Activated CD8-positive, alpha-beta memory T cell treated with anti-CD3 and anti-CD28 coated beads, Interleukin-2, amount 50 U/mL, for 4 hours (primary cell): ENCODE data around the gene ANKS6.

Source experiments
- DNase-seq: peaks from one replicate; pipeline ENCODE4 v3.0.0-alpha.2; 2020

ANKS6 gene

DNA sequence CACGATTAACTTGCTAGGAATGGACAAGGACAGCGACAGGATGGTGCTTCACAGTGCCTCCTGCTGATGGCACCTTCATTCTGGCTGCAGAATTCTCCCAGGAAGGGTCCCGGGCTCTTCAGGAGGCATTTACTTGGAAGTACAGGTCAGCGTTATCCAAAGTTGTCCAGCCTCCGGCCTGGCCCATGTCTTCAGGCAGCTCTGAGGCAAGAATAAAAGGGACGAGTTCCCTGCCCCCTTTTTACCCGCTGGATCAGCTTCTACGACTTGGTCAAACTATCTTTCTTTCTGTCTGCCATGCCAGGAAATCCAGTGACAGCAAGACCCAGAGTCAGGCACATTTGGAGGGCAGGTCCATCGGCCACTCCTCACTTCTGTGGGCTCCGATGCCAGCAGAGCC lies 64.3 kb downstream of the ANKS6 start:
- DNase-seq, result no peak

DNA sequence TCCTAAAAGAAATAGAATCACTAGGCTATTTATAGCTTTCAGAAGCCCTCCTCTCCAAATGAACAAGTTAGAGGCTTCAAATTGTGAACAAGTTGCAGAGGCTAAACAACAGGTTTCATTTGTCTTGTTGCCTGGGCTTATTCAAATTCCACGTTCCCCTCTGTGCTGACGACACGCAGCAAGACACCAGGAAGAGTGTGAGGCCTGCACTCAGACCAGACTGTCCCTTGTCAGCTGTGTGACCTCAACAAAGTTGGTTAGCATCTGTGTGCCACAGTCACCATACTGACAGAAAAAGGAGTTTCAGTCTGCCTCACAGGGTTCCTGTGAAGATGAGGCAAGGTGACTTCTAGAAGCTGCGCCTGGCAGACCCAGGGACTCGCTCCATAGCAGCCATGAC lies 65.5 kb downstream of the ANKS6 start:
- no peak for DNase-seq

DNA sequence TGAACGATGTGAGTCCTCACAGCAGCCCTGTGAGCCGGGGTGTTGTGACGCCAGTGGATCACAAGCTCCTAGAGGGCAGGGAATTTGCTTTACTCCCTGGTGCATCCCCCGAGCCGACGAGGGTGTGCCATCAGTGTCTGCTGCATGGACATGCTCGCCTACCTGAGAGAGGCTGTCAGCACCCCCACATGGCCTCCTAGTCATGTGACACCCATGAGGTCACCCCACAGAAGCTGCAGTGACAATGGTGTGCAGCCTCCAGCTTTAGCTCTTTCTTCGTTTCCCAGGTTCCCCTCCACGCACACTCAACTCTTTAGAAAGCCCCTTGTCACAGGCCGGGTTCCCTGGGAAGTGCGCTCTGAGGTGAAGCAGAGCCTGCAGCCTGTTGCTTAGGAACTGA lies 67.9 kb downstream of the ANKS6 start:
- DNase-seq, result no peak

DNA sequence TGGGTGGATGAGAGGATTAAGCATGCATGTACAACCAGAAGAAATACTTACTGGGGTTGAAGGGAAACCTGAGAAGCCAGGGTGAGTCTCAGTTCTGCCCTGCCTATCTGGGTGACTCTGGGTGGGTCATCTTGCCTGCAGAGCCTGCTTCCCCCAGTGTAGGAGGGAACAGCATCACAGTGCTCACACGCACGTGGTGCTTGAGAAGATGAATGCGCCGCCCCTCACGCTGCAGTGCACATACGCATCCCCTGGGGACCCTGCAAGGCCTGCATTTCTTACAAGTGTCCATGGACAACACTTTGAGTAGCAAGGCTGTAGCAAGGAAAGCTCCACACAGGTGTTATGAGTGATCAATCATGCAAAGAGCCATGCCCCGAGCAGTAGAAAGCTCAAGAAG lies 68.9 kb downstream of the ANKS6 start:
- no peak for DNase-seq

DNA sequence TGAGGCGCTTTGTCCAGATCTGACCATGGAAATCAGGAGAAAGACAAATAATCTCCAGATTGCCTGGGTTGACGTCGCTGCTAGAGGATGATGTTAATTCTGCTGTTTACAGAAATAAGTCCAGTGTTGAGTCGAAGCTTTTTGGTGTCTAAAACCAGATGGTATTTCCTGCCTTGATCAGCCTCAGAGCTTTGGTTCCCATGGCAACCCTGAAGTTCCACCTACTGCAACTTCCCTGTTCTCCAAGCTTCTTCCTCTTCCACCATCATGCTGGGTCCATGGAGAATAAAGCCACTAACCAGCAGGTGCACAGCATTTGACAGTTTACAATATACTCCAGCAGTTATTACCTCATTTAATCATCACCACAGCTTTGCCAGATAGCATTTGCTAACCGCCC lies 69.6 kb downstream of the ANKS6 start:
- DNase-seq, result no peak

DNA sequence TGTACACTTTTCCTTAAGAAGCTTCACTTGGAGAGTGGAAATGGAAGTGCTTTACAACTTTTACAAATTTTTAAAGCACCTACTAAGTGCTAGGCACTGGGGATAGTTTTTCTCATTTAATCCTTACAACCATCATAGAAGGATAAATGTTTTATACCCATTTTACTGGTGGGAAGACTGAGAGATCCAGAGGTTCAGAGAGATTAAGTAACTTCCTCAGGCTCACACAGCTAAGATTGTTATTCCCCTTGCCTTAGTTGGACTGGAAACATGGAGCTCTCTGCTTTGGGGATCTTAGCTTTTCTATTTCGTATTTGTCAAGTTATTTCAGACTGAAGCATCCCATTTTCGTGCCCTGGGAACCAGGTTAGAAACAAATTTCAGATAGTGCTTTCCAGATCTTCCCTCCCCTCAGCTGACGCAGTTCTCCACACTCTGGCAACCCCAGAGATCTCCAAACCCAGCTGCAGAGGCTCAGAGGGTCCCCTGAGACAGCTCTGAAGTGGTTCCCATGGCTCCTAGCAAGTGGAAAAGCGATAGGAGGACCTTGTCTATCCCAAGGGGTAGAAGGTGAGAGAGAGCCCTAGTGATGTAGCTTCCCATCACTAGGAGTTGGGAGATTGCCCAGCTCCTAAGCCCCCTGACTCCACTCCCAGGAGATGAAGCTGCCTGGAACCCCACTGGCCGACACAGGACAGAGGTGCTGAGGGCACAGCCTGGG lies 71.4 kb downstream of the ANKS6 start:
- DNase-seq, result no peak

DNA sequence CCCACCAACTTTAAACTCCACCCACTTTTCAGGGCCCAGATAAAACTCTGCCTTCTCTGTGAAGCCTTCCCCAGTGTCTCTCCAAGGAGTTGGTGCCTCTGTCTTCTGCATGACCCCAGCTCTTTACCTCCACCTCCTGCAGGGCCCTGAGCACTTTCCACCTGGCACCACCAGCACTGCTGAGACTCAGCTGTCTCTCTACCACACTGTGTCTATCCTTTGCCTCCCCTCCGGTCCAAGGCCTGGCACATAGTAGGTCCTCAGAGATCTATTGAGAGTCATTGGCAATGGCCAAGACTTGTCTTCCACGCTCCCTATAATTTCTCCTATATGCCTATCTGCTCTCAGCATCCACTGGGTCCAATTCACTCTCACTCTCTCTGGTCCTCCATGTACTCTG lies 74.7 kb downstream of the ANKS6 start:
- DNase-seq, result no peak

DNA sequence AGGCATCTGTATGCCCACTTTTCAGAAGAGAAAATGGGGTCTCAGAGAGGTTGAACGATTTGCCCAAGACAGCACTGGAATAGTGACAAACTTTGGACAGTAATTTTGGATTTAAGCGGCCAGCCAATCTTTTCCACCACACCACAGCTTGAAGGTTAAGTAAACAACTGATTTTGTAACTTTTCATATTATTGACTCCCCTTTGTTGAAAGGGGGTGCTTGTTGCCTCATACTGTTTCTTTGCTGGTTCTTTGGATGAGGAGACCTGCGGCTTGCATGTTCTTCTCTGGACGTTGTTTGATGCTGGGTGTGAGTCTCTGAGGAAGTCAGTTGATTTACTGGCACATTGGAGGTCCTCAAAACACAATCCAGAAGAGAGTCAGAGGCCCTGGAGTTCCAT lies 76.0 kb downstream of the ANKS6 start:
- DNase-seq, result no peak

DNA sequence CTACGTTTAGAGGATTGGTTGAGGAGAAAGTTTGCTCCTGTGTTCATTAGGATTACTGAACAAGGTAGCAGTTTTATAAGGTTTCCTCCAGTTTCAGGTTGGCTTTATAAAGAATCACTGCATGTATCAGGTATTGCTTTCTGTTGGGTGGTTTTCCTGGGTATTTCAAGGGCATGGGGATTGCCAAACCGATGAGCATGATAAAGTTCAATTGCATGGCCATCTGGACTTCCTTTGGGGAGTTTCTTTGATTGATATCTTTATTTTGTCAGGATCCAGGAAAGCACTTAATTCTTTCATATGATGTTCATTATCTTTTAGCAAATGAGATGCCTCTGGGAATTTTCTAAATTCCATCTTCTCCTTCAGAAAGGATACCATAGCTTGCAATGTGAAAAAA lies 77.3 kb downstream of the ANKS6 start:
- DNase-seq, result no peak

DNA sequence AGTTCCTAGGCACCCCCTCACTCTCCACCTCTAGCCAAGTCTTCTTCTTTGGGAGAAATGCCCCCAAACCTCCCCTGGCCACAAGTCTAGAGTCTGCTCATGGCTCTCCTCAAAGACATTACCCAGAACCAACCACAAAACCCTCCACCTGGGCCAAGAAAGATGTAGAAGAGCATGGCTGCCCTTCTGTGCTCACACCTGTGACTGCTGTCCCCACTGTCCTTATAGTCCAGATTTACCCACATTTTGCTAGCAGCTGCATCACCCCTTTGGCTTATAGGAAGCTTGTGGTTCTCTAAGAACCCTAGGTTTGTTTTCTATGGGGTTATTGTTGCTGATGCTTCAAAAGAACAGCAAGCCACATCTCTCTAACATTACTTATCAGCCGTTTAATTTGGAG lies 81.5 kb downstream of the ANKS6 start:
- DNase-seq, result no peak

DNA sequence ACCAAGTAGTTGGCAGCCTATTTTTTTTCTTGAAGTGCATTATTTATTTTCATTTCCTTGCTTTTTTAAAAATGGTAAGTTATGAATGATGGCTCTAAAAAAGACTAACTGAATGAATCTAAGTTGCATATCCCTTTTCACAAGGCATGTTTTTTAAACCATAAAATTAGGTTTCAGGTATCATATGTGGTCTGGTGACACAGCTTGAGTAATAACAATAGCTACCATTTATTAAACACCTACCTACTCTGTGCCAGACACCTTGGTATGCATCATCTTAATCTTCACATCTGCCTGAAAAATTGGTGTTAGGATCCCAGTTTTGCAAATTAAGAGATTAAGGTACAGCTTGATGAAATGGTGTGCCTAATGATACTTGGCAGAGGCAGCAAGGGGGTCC lies 83.4 kb downstream of the ANKS6 start:
- DNase-seq, result no peak

DNA sequence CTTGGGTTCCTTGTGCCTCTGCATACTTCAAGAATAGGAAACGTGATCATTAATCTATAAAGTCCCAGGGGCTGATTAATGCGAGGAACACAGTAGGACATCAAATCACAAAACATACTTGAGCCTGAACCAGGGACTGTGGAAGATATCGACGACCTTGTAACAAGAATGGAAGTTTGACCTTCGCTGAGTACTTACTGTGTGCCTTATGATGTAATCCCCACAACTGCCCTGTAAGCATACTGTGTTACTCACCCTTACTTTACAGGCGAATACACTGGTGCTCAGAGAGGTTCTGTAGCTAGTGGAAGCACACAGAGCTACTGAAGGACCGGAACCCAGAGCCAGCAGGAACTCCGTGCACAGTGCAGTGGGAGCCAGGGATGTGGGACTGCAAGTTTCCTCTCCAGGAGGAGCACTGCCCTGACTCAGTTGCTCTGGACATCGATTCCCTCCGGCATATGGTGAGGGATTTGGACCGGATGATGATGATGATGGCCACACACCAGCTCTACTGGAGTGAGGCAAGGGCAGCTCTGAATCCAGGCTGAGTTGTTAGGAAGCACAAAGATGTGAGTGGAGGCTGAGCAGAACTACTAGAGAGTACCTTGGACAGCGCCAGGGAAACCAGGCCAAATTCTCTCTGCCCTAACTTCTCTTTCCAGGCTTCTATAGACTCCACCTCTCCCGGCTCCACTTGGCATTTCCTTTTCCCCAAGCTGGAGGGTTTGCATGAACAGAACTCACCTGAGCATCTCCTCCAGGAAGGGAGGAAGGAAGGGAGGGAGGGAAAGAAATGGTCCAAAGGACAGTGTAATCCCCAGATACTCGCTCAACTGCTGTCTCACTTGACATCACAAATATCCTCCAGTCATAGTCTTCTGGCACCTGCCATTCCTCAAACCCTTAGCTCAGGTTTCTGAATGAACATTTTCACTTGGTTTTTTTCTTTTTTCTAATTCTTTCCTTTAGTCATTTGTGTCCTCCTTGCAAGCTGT lies 86.1 kb downstream of the ANKS6 start:
- DNase-seq, result no peak

DNA sequence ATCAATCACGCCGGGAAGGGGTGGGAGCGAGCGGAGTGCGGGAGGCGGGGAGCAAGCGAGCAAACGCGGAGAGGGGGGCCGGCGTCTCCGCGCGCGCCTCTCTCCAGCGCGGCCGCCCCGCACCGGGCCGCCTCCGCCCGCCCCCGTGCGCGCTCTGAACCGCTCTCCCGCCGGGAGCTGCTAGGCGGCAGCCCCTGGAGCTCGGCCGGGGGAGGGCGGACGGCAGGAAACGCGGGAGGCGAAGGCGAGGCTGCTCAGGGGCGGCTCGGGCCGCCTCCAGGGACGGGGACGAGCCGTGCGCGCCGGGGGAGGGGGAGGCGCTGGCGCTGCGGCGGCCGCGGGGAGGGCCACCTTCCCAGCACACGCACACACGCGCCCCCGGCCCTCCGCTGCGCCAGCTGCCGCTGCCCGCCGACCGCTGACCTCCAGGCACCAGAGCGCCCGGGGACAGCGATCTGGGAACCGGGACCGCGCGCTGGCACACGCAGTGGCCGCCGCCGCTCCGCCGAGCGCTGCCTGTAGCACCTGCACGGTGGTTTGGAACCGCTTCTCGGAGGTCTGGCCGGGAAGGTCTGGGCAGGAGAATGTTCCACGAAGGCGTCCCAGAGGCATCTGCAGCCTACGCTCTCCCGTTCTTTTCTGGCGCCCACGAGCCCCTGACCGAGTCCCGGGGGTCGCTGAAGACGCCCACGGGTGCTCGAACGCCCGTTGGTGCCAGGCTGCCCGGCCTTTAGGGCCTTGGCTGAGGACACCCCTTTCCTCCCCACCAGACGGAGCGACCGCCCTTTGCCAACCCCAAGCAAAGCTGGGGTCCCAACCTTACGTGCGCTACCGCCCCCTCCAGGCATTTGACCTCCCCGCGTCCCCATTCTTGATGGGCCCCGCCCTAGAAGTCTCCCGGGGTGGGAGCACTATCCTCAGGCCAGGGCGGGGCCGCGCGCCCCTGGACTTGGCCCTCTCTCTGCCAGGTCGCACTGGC lies 87.1 kb downstream of the ANKS6 start, which contains the start of gene GABBR2:
Gene GABBR2 (minus strand): TSS at position 3 of the 979 bp plus-strand sequence. CDS start 198 bp downstream, outside the sequence.
- DNase-seq, result no peak

DNA sequence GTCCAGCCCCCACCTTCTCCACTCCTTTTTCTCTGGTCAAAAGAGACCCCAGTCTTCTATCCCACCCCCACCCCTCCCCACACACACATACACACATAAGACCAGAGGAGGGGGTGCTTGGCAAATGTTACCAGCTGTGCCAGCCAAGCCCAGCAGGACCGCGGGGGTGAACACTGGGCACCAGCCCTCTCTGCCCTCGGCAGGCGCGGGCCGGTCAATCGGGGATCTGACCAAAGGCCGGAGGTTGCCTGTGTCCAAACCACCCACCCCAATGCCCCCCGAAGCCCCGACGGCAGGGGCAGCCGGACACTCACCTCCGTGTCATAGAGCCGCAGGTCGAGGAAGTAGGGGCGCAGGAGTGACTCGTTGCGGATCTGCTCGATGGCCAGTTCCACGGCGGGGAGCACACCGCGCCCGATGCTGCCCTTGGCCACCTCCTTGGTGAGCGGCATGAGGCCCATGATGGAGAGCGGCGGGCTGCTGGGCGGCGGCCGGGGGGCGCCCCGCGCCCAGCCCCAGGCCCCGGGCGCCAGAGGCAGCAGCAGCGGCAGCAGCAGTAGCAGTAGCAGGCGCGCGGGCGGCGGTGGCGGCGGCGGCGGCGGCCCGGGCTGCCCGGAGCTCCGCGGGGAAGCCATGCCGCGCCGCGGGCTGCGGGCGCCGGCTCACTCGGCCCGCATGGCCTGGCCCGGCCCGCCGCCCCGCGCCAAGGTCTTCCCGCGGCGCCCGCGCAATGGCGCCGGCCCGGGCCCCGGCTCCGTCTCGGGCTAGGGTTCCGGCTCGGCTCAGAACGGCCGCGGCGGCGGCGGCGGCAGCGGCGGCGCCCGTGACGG lies 88.0 kb downstream of the ANKS6 start:
- no peak for DNase-seq

DNA sequence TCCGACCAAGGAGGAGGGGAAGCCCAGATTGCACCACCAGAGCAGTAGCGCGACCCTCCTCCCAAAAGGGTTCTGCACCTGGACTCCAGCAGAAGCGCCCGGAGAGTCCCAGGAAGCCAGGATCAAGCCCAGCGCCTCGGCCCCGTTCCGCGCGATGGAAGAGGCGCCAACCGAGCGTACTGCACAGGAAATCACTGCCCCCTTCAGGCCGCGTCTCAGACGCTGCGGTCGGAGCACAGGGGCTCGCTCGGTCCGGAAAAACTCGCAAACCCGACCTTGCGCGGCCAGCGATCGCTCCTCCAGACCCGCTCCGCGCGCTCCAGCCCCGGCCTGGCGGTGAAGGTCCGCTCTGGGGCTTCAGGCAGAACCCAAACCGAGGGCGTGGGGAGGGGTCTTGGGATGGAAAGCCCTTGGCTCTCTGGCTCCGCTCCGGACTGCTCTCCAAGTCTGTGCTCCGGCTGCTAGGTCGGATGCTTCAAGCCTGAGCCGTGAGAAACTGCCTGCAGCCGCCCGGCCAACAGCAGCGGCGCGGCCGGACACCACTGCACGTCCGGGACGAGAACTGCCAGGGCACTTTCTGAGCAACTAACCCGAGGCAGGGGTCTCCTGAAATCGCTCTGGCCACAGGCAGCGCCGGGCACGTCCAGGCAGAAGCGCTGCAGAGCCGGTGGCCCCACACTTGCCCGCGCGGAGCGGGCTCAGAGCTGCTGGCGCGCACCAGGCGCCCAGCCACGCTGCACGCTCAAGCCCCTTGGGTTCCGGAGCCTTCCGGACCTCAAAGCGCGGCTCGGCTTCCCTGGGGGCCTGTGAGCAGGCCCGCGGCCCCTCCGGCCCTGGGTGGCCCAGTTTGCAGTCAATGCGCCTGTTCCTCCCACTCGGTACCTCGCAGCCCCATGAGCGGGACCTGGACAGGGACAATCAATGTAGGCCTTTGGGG lies 88.9 kb downstream of the ANKS6 start:
- DNase-seq, result no peak

DNA sequence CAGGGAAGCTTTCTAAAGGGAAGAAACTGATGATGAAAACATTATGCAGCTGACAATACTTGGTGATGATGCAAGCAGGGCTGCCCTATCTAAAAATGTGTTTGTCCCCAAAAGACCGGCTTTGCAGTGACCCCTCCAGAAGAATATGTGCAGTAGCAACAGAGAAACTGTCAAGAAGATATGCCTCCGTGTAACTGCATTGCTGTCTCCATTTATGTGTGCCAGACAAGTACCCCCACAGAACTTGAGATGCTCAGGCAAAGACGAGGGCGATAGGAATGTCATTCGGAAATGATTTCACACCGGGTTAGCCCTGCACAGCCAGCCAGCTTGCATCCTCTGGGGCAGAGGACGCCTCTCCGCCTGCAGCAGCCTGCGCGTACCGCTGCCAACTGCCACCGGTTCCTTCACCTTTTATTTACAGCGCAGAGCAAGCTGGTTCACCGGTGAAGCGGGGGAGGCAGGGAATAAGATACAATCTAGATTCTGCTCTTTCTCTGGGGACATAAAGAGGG lies 89.6 kb downstream of the ANKS6 start:
- DNase-seq, result no peak

DNA sequence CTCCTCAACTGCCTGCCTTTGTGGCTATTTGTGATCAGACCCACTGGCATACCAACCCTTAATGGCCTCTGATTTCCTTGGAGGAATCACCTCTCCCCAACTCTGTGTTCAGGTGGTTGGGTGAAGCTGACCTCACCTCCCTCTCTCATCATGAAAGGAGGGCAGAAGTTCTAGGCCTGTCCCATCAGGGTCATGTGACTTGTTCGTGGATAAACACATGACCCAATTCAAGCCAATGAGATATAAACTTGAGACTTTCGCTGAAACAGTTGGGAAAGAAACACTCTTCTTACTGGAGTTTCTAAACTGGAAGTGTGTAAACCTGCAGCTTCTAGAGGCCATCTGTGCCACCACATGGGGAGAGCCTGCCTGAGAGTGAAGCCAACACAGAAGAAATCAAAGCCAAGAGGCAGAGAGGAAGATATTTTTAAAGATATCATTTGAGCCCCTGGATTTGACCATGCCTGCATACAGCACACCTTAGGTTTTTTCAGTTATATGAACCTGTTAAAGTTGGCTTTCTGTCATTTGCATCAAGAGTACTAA lies 93.4 kb downstream of the ANKS6 start:
- no peak for DNase-seq

DNA sequence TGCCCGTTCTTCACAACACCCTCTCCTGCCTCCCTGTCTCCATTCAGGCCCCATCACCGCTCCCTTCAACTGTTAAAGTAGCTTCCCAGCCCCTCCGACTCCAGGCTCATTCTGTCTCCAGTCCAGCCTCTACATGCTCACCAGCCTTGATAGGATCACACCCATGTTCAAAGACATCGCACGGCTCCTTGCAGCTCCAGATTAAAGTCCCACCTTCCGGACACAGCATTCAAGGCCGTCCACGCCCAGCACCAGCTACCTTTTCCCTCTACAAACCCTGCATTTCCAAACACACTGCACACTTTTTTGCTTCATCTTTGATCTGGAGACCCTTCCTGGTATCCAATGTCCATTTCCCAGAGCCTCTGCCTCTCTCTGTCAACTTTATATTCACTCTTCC lies 94.0 kb downstream of the ANKS6 start:
- no peak for DNase-seq

DNA sequence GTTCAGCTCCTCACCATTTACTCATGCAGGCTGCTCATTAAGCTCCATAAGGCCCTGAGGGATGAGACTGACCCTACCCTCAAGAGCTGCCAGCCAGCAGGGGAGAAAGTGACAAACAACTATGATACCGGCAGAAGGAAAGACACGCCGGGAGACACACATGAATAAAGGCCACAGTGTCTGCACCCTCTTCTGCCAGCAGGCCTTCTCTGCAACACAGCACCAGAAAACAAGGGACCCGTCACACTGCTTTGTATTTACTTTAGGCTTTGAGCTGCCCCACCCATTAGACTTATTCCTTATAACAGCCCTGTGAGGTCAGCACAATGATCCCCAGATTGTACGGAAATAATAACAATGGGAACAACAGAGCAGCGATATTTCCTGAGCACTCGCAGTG lies 94.8 kb downstream of the ANKS6 start:
- DNase-seq, result no peak

DNA sequence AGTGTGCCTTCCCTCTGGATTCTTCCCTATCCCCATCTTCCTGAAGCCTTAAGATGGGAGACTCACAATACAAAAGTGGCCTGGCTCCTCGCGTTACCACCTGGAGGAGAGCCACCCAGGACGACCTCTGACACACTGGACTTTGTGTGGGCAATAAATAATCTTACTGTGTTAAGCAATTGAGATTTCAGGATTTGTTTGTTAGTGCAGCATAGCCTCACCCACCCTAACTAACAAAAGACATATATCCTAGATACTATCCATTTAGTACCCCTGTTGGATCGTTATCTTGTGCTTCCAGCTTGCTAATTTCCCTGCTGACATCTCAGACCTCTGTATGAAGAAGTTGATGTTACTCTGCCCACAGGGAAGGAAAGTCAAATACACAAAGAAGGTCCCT lies 95.6 kb downstream of the ANKS6 start:
- DNase-seq, result no peak
